Measurements from ENCODE around the gene SLC7A8.
A peak's percentile ranks its signal among the peaks of the same experiment; 100 is the strongest.

SLC7A8 gene

GRCh38 chr14:23154964-23155587, 28.4 kb downstream of the SLC7A8 start:
- peak; percentile 49 for FAIRE-seq

- no peak for FAIRE-seq
Measured at GRCh38 chr14:23153851-23154796, 29.3 kb downstream of the SLC7A8 start.

GRCh38 chr14:23151342-23151741, 32.1 kb downstream of the SLC7A8 start:
- no peak for FAIRE-seq

GRCh38 chr14:23149745-23150144, 33.7 kb downstream of the SLC7A8 start:
- FAIRE-seq: no peak

GRCh38 chr14:23148591-23149249, 34.7 kb downstream of the SLC7A8 start:
- FAIRE-seq: no peak

GRCh38 chr14:23147676-23148075, 35.8 kb downstream of the SLC7A8 start:
- FAIRE-seq: no peak

GRCh38 chr14:23146980-23147379, 36.5 kb downstream of the SLC7A8 start:
- FAIRE-seq: no peak

GRCh38 chr14:23146351-23146910, 37.0 kb downstream of the SLC7A8 start:
- no peak for FAIRE-seq

GRCh38 chr14:23145794-23146350, 37.6 kb downstream of the SLC7A8 start:
- FAIRE-seq: no peak

- no peak for FAIRE-seq
Measured at GRCh38 chr14:23143911-23144310, 39.5 kb downstream of the SLC7A8 start.

- FAIRE-seq: no peak
Measured at GRCh38 chr14:23142826-23143225, 40.6 kb downstream of the SLC7A8 start.

GRCh38 chr14:23141706-23142444, 41.6 kb downstream of the SLC7A8 start:
- no peak for FAIRE-seq

- no peak for FAIRE-seq
Measured at GRCh38 chr14:23140371-23140770, 43.1 kb downstream of the SLC7A8 start.

- no peak for FAIRE-seq
Measured at GRCh38 chr14:23139874-23140273, 43.6 kb downstream of the SLC7A8 start.

- no peak for FAIRE-seq
Measured at GRCh38 chr14:23137813-23138535, 45.5 kb downstream of the SLC7A8 start.

- no peak for FAIRE-seq
Measured at GRCh38 chr14:23137192-23137812, 46.2 kb downstream of the SLC7A8 start.

- no peak for FAIRE-seq
Measured at GRCh38 chr14:23136566-23137133, 46.8 kb downstream of the SLC7A8 start.

GRCh38 chr14:23132970-23133369, 50.5 kb downstream of the SLC7A8 start:
- FAIRE-seq: no peak

- no peak for FAIRE-seq
Measured at GRCh38 chr14:23131482-23131881, 52.0 kb downstream of the SLC7A8 start.

GRCh38 chr14:23130871-23131270, 52.6 kb downstream of the SLC7A8 start:
- no peak for FAIRE-seq

All from islet of Langerhans (tissue), 1 donor.